Adrenal gland (tissue), 12 donors: Measurements from ENCODE around the gene MAML2. TPM values are rescaled to one million over a fixed set of nuclear protein-coding genes. Genes with fewer than 3 reads are reported as not detected.
A peak's percentile ranks its signal among the peaks of the same experiment; 100 is the strongest.

Source experiments
- DNase-seq, 7 donors: peaks; one replicate each; pipeline ENCODE4 v3.0.0-alpha.2; 2019 to 2020
- H3K27ac ChIP-seq, 5 donors: fragments of 200-600 bp; sonication (generic) in 4 of 5; 1 replicate in 3 of 5; 2 replicates in 2 of 5; pipeline versions ENCODE4 v1.5.1 to v1.8.0; 2016 to 2020; ENCODE audit warnings: mild to moderate bottlenecking in 1 of 5
- H3K27me3 ChIP-seq: fragments of 200-600 bp; 2 replicates; pipeline ENCODE4 v1.8.0; 2021
- H3K36me3 ChIP-seq, 2 donors: fragments of 200-600 bp; replicated peaks in 1 of 2; 1 replicate in 1 of 2; 2 replicates in 1 of 2; pipeline versions ENCODE4 v1.5.1 to v1.8.0; 2018 to 2022
- H3K4me1 ChIP-seq, 2 donors: fragments of 200-600 bp; replicated peaks in 1 of 2; 1 replicate in 1 of 2; 2 replicates in 1 of 2; pipeline versions ENCODE4 v1.5.1 to v1.8.0; 2018 to 2021
- H3K4me3 ChIP-seq, 4 donors: fragments of 200-600 bp; sonication (generic) in 3 of 4; one replicate each; pipeline ENCODE4 v1.5.1; 2016 to 2018
- H3K9me3 ChIP-seq, 3 donors: fragments of 200-600 bp; sonication (generic) in 1 of 3; replicated peaks in 1 of 3; 1 replicate in 2 of 3; 2 replicates in 1 of 3; pipeline versions ENCODE4 v1.5.1 to v1.8.0; 2016 to 2021
- CTCF ChIP-seq, 6 experiments: fragments of 450-650 bp in 4 of 6; fragments of 200-600 bp in 2 of 6; sonication (generic) in 1 of 6; IDR thresholded peaks; 1 replicate in 5 of 6; 2 replicates in 1 of 6; pipeline versions ENCODE4 v1.5.1 to v1.8.0; 2016 to 2021; ENCODE audit warnings: antibody characterized with exemption in 6 of 6, mild to moderate bottlenecking in 2 of 6, moderate library complexity in 1 of 6
- POLR2A ChIP-seq, 2 donors: fragments of 450-650 bp; IDR thresholded peaks; one replicate each; pipeline ENCODE4 v1.6.1; 2017; ENCODE audit warnings: antibody characterized with exemption in 2 of 2, mild to moderate bottlenecking in 2 of 2, moderate library complexity in 1 of 2
- WGBS, 4 donors: extraction: QIAGEN DNeasy Blood & Tissue Kit in 2 of 4; methylation state at CpG; one replicate each; pipeline versions ENCODE4 v1.1.5 to v1.1.7; 2013 to 2017; 5-methylcytosine and 5-hydroxymethylcytosine counted together
- intact Hi-C, 2 donors: fragments of 100-400 bp; cut with DNase I; formaldehyde crosslinking; loops; one replicate each; pipeline versions ENCODE4 v1.14.1 to v1.15.0; 2022 to 2023
- polyA plus RNA-seq, 3 donors: library from polyadenylated mRNA; stranded (reverse); fragments of 200-250 nt in 2 of 3; fragments of 350-450 nt in 1 of 3; fragmentation: Illumina TruSeq in 1 of 3; extraction: RNeasy Lipid Tissue Mini Kit (QIAGEN cat#74804) in 1 of 3; gene quantifications; one replicate each; pipeline ENCODE4 v1.2.3, GENCODE V29; 2013 to 2014
- total RNA-seq, 9 donors: library from RNA; depleted of rRNA in 4 of 9; stranded (reverse); fragments of >200 nt in 4 of 9; fragments of 120-200 nt in 1 of 9; fragmentation: NEBNext Ultra II Directional in 1 of 9; extraction: Animal tissue kit (Norgen Biotek cat#: 25700) in 1 of 9; gene quantifications; one replicate each; pipeline versions ENCODE4 v1.1.0 to v1.2.4, GENCODE V29; 2013 to 2023
- donor health status: healthy with polysubstance abuse.
- donor health status: Bipolar disorder and iron deficiency.
- donor health status: DM: yes; HTN: yes; CAD: no.
- donor health status: DM: no; HTN: no; CAD: no.
- donor health status: DM: no; HTN: no; CAD: no.
- donor health status: DM: yes; HTN: yes; CAD: no.

MAML2 gene
- total and polyA plus RNA-seq, 12 donors, result 1.4 to 19.4 (median 7.6) TPM

GRCh38 chr11:96036863-96037262 lies 306.1 kb downstream of the MAML2 start:
- H3K36me3 ChIP-seq, result no peaks in the 10 kb centered on the region
- no peaks in the 10 kb centered on the region for H3K27me3 ChIP-seq
- no peak for DNase-seq
- no peak overlapping the region for H3K4me3 ChIP-seq
- intact Hi-C loops, result no loop called here
- no peak overlapping the region for H3K27ac ChIP-seq
- 77 to 93% (median 86%) methylated on average over 6 of the region's 6 CpGs for WGBS, 4 donors
- TF ChIP-seq POLR2A (IDR thresholded peaks at IDR 0.05) (no peak), CTCF (IDR thresholded peaks at IDR 0.05) (no peak)
- H3K9me3 ChIP-seq, result no peaks in the 10 kb centered on the region
- no peaks in the 10 kb centered on the region for H3K4me1 ChIP-seq

- 67 to 79% (median 71%) methylated on average over 3 of the region's 3 CpGs for WGBS, 4 donors
- Histone ChIP-seq H3K27ac (no peak overlapping the region), H3K4me1 (no peaks in the 10 kb centered on the region), H3K27me3 (no peaks in the 10 kb centered on the region), H3K36me3 (no peaks in the 10 kb centered on the region), H3K9me3 (no peaks in the 10 kb centered on the region), H3K4me3 (no peak overlapping the region)
- no peak for TF ChIP-seq POLR2A (IDR thresholded peaks at IDR 0.05)
- TF ChIP-seq CTCF (IDR thresholded peaks at IDR 0.05), result no peak
- intact Hi-C loops, result no loop called here
- peak in 1 of 7 donors; percentile 12 for DNase-seq
These were observed 307.3 kb downstream of the MAML2 start for GRCh38 chr11:96035740-96036078.

GRCh38 chr11:96035031-96035739 lies 307.8 kb downstream of the MAML2 start:
- WGBS, 4 donors, result 73 to 78% (median 74%) methylated on average over 5 of the region's 5 CpGs
- intact Hi-C loops, result no loop called here
- TF ChIP-seq POLR2A (IDR thresholded peaks at IDR 0.05) (no peak), CTCF (IDR thresholded peaks at IDR 0.05) (no peak)
- Histone ChIP-seq H3K27me3 (no peaks in the 10 kb centered on the region), H3K27ac (no peak overlapping the region), H3K4me3 (no peak overlapping the region), H3K9me3 (no peaks in the 10 kb centered on the region), H3K4me1 (no peaks in the 10 kb centered on the region), H3K36me3 (no peaks in the 10 kb centered on the region)
- DNase-seq, result no peak

- intact Hi-C loops, result no loop called here
- TF ChIP-seq CTCF (IDR thresholded peaks at IDR 0.05) (no peak), POLR2A (IDR thresholded peaks at IDR 0.05) (no peak)
- no peak for DNase-seq
- Histone ChIP-seq H3K4me1 (no peaks in the 10 kb centered on the region), H3K4me3 (no peak overlapping the region), H3K27me3 (no peaks in the 10 kb centered on the region), H3K27ac (no peak overlapping the region), H3K36me3 (no peaks in the 10 kb centered on the region), H3K9me3 (no peaks in the 10 kb centered on the region)
- WGBS, 4 donors, result 78 to 85% (median 81%) methylated on average over 4 of the region's 4 CpGs
These were observed 309.4 kb downstream of the MAML2 start for GRCh38 chr11:96033599-96033998.
